ENCODE measurements around the gene CDADC1.

DNA sequence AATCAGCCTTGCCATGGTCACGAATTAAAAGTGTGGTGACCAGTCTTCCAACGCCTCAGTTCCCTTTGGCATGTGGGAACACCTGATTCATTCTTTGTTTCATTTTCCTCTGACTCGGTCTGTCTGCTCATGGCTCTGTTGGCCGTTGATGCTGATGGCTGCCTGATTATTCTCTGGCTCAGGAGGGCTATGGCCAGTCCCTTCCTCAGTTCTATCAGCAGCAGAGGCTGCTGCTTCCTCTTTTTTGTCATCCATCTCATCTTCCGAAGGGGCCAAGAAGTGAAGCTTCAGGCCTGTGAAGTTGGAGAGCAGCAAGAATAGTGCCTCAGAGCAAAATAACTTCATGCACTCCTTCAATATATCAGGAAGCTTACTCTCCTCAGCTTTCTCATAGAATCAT is 37.1 kb upstream of the CDADC1 start:
- no peak for TF ChIP-seq POLR2A (IDR thresholded peaks at IDR 0.05)
- TF ChIP-seq, protein P1, sequence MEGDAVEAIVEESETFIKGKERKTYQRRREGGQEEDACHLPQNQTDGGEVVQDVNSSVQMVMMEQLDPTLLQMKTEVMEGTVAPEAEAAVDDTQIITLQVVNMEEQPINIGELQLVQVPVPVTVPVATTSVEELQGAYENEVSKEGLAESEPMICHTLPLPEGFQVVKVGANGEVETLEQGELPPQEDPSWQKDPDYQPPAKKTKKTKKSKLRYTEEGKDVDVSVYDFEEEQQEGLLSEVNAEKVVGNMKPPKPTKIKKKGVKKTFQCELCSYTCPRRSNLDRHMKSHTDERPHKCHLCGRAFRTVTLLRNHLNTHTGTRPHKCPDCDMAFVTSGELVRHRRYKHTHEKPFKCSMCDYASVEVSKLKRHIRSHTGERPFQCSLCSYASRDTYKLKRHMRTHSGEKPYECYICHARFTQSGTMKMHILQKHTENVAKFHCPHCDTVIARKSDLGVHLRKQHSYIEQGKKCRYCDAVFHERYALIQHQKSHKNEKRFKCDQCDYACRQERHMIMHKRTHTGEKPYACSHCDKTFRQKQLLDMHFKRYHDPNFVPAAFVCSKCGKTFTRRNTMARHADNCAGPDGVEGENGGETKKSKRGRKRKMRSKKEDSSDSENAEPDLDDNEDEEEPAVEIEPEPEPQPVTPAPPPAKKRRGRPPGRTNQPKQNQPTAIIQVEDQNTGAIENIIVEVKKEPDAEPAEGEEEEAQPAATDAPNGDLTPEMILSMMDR (IDR thresholded peaks at IDR 0.05) = no peak

Data from tibial nerve (tissue), 3 donors.